ENCODE results near the gene GNAL. TPM values are rescaled to one million over a fixed set of nuclear protein-coding genes. Genes with fewer than 3 reads are reported as not detected.

The GNAL gene
- total and polyA plus RNA-seq, 2 of the 4 experiments (the other 2 are of a cell fraction) = 0.15 to 0.36 TPM

GRCh38 chr18:11842562-11842961 is 153.5 kb downstream of the GNAL start:
- TF ChIP-seq USF2 (IDR thresholded peaks at IDR 0.05; ENCODE audit: low read depth, low read length) (no peak), POLR2A (IDR thresholded peaks at IDR 0.05; ENCODE audit: low read depth, low read length) (no peak), RCOR1 (IDR thresholded peaks at IDR 0.05; ENCODE audit: insufficient replicate concordance, low read length) (no peak), RAD21 (IDR thresholded peaks at IDR 0.05; ENCODE audit: low read length) (no peak), NFE2L2 (IDR thresholded peaks at IDR 0.05; ENCODE audit: low read depth, low read length) (no peak), CEBPB (IDR thresholded peaks at IDR 0.05; ENCODE audit: low read depth, low read length) (no peak), CTCF (conservative IDR thresholded peaks at IDR 0.05; ENCODE audit: low read depth, low read length) (no peak), ELK1 (IDR thresholded peaks at IDR 0.05; ENCODE audit: borderline replicate concordance, low read depth, low read length) (no peak), MXI1 (IDR thresholded peaks at IDR 0.05; ENCODE audit: borderline replicate concordance, low read depth, low read length) (no peak), FOS (IDR thresholded peaks at IDR 0.05; ENCODE audit: low read depth, low read length) (no peak), RFX5 (IDR thresholded peaks at IDR 0.05; ENCODE audit: low read depth, low read length) (no peak), SMC3 (IDR thresholded peaks at IDR 0.05; ENCODE audit: low read depth, low read length) (no peak), MAFK (IDR thresholded peaks at IDR 0.05; ENCODE audit: low read depth, low read length) (no peak), CHD1 (IDR thresholded peaks at IDR 0.05; ENCODE audit: low read depth, low read length) (no peak), BHLHE40 (IDR thresholded peaks at IDR 0.05; ENCODE audit: low read depth, low read length) (no peak), MAZ (IDR thresholded peaks at IDR 0.05; ENCODE audit: borderline replicate concordance, low read depth, low read length) (no peak)
- no TSS peak for BruUV-seq (replicated peaks)
- DNase-seq = no peak
- intact Hi-C loops (cut with micrococcal nuclease) = no loop called here
- in situ Hi-C loops (cut with MboI; ENCODE audit: low sequenced_read_pairs) = no loop called here
- ATAC-seq (ENCODE audit: low read depth) = no peak
- Histone ChIP-seq H4K5ac (ENCODE audit: low read depth, low read length) (no peak overlapping the region), H2BK120ac (ENCODE audit: low read depth, low read length) (no peak overlapping the region), H4K91ac (ENCODE audit: insufficient read depth, low read depth, low read length) (no peak overlapping the region), H3K9me1 (ENCODE audit: insufficient read depth, low read length) (no peaks in the 10 kb centered on the region), H3K79me1 (ENCODE audit: low read depth in 1 of 2, low read length in 2 of 2) (no peaks in the 10 kb centered on the region), H2BK20ac (ENCODE audit: low read depth, low read length) (no peak overlapping the region), H3K27me3 (ENCODE audit: control insufficient read depth, insufficient read depth, low read length) (no peaks in the 10 kb centered on the region), H3K4me2 (ENCODE audit: low read depth, low read length) (no peak overlapping the region), H3K18ac (ENCODE audit: low read depth, low read length) (no peak overlapping the region), H3K9ac (ENCODE audit: low read depth, low read length) (no peak overlapping the region), H3K14ac (replicated peaks; ENCODE audit: low read depth, low read length) (no peak overlapping the region), H2BK5ac (ENCODE audit: low read depth, low read length, poor library complexity, severe bottlenecking) (no peak overlapping the region), H3K4ac (ENCODE audit: low read depth, low read length) (no peak overlapping the region), H3K56ac (ENCODE audit: extremely low read depth, insufficient read depth, low read length) (no peak overlapping the region), H3K4me3 (ENCODE audit: insufficient read depth, low read depth, low read length) (no peak overlapping the region), H2AFZ (replicated peaks; ENCODE audit: low read length, poor library complexity) (no peak overlapping the region), H3K36me3 (ENCODE audit: control insufficient read depth, insufficient read depth, low read length) (no peaks in the 10 kb centered on the region), H2AK9ac (replicated peaks; ENCODE audit: low read depth, low read length, poor library complexity) (no peak overlapping the region), H2BK15ac (ENCODE audit: low read depth, low read length) (no peak overlapping the region), H3K23ac (ENCODE audit: low read depth, low read length) (no peak overlapping the region), H2AK5ac (ENCODE audit: low read depth, low read length) (no peak overlapping the region), H3K4me1 (ENCODE audit: control insufficient read depth, insufficient read depth, low read length) (no peaks in the 10 kb centered on the region), H4K8ac (ENCODE audit: low read depth in 2 of 2, low read length in 2 of 2) (no peak overlapping the region), H4K20me1 (ENCODE audit: insufficient read depth, low read length) (no peaks in the 10 kb centered on the region), H3K27ac (ENCODE audit: insufficient read depth, low read length) (no peak overlapping the region), H3K9me3 (ENCODE audit: control insufficient read depth, insufficient read depth, low read length) (no peaks in the 10 kb centered on the region)
- no CpG with 5 or more reads among the region's 5 CpGs for WGBS, 2 experiments (ENCODE audit: extremely low coverage in 2 of 2, insufficient read length in 1 of 2)
- POLR2A ChIA-PET (ENCODE audit: unreplicated experiment) = no interaction called here
- dilution Hi-C loops (cut with HindIII; ENCODE audit: low sequenced_read_pairs, unreplicated experiment) = no loop called here
- CTCF ChIA-PET = no interaction called here
